ENCODE measurements around the gene PDP2.

The PDP2 gene

GRCh38 chr16:66911112-66911511 is 30.8 kb downstream of the PDP2 start:
- peak in 1 of 2 experiments; percentile 20 for DNase-seq (ENCODE audit: low read depth in 1 of 2, low spot score in 1 of 2)

DNA sequence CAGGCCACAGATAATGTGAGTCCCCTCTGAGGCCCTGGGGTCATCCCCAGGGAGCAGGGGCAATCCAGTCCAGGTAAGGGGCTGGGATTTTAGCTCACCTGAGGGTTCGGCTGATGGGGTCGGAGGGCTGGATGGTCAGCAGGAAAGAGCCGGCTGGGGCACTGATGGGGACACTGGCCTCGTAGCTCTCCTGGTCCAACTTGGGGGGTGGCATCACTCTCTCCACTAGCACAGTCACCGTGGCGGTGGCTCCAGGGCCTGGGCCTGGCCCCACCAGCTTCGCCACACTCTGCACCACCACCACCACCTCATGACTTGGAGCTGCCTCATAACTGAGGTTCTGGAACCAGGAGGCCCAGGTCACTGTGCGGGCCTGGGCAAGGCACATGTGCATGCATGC is 31.5 kb downstream of the PDP2 start:
- TF ChIP-seq POLR2AphosphoS5 (IDR thresholded peaks at IDR 0.05; ENCODE audit: low read depth) (no peak), GABPA (IDR thresholded peaks at IDR 0.05; ENCODE audit: low read depth) (no peak), CTCF (IDR thresholded peaks at IDR 0.05; ENCODE audit: insufficient read depth, low read length) (no peak), REST (IDR thresholded peaks at IDR 0.05; ENCODE audit: insufficient replicate concordance, low read depth) (no peak), SPI1 (IDR thresholded peaks at IDR 0.05; ENCODE audit: borderline replicate concordance, low read depth) (no peak)
- no peak for DNase-seq (ENCODE audit: low read depth in 1 of 2, low spot score in 1 of 2)
- Histone ChIP-seq H3K4me3 (replicated peaks; ENCODE audit: insufficient read depth, low read length) (no peak overlapping the region), H3K27ac (replicated peaks) (no peak overlapping the region), H3K27me3 (ENCODE audit: insufficient read depth, poor library complexity, severe bottlenecking) (no peaks in the 10 kb centered on the region)

More at GRCh38 chr16:66911112-66911511, 30.8 kb downstream of the PDP2 start:
- no peak overlapping the region for H3K27ac ChIP-seq (replicated peaks)
- H3K4me3 ChIP-seq (replicated peaks; ENCODE audit: insufficient read depth, low read length), result no peak overlapping the region
- no peaks in the 10 kb centered on the region for H3K27me3 ChIP-seq (ENCODE audit: insufficient read depth, poor library complexity, severe bottlenecking)
- no peak for TF ChIP-seq CTCF (IDR thresholded peaks at IDR 0.05; ENCODE audit: insufficient read depth, low read length)
- TF ChIP-seq GABPA (IDR thresholded peaks at IDR 0.05; ENCODE audit: low read depth), result no peak

DNA sequence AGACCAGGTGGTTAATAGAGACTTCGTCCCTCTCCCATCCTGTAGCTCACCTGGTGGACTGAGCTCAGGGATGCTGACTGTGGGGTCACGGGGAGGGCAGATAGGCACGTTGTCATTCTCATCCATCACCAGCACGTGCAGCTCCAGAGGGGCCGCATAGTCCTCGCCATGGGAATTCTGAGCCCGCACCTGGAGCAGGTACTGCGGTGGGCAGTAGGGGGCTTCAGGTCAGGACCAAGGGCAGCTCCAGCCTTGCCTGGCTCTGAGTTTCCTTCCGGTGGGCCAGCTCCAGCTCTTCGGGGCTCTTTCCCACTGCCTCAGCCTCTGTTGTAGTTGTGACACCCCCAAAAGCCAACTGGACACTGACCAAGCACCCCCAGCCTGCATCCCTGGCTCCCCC is 32.8 kb downstream of the PDP2 start:
- peak; percentile 76 for TF ChIP-seq REST (IDR thresholded peaks at IDR 0.05; ENCODE audit: insufficient replicate concordance, low read depth)
- TF ChIP-seq CTCF (IDR thresholded peaks at IDR 0.05; ENCODE audit: insufficient read depth, low read length), result no peak
- Histone ChIP-seq H3K27me3 (ENCODE audit: insufficient read depth, poor library complexity, severe bottlenecking) (no peaks in the 10 kb centered on the region), H3K4me3 (replicated peaks; ENCODE audit: insufficient read depth, low read length) (no peak overlapping the region)

DNA sequence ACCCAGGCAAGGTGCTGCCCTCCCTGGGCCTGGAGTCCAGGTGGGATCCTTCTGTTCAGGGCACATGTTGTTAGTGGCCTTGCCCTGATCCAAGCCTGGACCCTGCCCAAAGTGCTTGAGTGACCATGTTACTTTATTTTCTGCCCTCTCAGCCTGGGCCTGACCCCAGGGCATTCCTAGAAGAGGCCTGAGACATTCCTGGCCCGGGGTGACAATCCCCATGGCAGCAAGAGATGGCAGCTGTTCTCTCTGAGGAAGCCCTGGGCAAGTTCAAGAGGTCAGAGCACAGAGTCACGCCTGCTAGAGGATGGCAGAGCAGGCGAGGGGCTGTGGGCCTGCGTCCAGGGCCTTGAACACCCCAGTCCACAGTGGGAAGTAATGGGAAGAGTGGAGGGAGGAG is 33.4 kb downstream of the PDP2 start:
- no peak for DNase-seq (ENCODE audit: low read depth in 1 of 2, low spot score in 1 of 2)
- Histone ChIP-seq H3K27ac (replicated peaks) (no peak overlapping the region), H3K4me3 (replicated peaks; ENCODE audit: insufficient read depth, low read length) (no peak overlapping the region), H3K27me3 (ENCODE audit: insufficient read depth, poor library complexity, severe bottlenecking) (no peaks in the 10 kb centered on the region)
- TF ChIP-seq REST (IDR thresholded peaks at IDR 0.05; ENCODE audit: insufficient replicate concordance, low read depth) (no peak), SPI1 (IDR thresholded peaks at IDR 0.05; ENCODE audit: borderline replicate concordance, low read depth) (no peak)

More for the DNA sequence above, 32.8 kb downstream of the PDP2 start:
- H3K27ac ChIP-seq (replicated peaks), result no peak overlapping the region
- DNase-seq (ENCODE audit: low read depth in 1 of 2, low spot score in 1 of 2), result no peak

Data from HL-60 (cell line).